ENCODE results near the gene TAF13. TPM values are rescaled to one million over a fixed set of nuclear protein-coding genes. Genes with fewer than 3 reads are reported as not detected.
A peak's percentile ranks its signal among the peaks of the same experiment; 100 is the strongest.
"Not testable (repeated sequence)": the region's sequence is repeated elsewhere in the genome, so short reads cannot be mapped to it uniquely, and the experiment has no call there.

The TAF13 gene
- total RNA-seq, 1 donor from 2014 or later: 47.7 TPM

DNA sequence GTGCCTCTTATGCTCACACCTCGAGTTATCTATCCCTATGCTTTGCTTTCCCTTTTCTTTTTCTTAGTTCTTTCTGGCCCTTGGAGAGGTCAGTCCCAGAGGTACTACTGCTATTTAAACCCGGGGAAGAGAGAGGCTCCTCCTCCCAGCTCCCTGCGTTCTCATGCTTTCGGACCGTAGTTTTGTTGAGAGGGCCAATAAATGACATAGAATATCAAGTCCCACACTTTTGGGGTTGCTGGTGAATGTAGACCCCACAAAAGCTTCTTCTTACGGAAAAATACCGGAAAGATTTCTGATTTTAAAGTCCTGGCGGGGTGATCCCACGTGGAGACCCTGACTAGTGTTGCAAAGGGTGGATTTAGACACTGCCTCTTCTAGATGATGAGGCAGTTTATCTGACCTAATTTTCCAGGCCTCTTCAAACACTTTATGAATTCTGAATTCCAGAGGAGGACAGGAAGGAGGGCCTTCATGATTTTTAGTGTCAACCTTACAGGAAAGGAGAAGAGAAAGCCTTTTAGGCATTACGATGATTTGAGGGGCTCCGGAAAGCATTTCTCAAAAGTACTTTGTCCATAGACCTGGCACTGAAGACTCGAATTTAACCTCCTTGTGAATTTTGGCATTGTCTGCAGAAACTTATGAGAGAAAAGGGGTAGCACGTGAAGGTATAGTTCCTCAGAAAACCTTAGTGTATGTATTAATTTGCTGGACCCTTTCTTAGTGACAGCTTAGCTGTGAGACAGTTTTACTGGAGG lies 15.5 kb upstream of the TAF13 start:
- ATAC-seq: peak; percentile 56

DNA sequence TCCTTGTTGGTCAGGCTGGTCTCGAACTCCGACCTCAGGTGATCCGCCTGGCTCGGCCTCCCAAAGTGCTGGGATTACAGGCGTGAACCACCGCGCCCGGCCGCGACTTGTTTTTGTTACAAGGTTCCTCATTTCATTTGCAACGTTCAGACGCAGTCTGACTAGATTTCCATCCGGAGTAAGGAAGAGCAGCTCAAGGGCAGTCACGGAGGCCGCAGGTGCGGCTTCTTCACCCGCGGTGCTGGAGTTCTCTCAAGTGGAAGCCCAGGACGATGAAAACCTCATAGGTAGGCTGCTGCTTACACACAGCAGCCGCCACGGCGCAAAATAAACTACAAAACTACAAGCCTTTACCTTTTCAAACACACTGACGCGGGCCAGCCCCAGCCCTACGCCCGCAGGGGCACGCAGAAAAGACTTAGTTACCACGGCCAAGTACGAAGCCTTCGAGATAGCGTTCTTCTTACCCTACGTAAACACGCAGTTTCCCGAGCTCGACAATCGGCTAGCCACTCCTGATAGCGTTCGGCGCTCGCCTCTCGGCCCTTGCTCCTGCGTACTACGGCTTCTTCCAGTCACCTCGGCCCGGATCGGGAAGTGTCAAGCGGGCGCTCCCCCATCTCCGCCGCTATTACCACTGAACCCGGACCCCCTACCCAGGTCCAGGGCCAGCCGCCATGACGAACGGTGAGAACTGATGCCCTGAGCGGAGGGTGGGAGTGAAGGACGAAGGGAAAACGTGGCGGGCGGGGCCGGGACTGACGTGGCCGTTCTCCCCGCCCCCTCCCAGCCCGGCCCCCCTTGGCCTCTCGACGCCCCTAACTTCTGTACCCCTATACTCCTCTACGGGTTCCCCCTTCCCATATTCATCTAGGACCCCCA lies 14.6 kb upstream of the TAF13 start, which contains the start of gene TMEM167B:
TSS of gene TMEM167B (plus strand) at position 569 of the 882 bp plus-strand sequence. CDS start at position 678, 109 bp downstream.
- ATAC-seq: peak; percentile 97

DNA sequence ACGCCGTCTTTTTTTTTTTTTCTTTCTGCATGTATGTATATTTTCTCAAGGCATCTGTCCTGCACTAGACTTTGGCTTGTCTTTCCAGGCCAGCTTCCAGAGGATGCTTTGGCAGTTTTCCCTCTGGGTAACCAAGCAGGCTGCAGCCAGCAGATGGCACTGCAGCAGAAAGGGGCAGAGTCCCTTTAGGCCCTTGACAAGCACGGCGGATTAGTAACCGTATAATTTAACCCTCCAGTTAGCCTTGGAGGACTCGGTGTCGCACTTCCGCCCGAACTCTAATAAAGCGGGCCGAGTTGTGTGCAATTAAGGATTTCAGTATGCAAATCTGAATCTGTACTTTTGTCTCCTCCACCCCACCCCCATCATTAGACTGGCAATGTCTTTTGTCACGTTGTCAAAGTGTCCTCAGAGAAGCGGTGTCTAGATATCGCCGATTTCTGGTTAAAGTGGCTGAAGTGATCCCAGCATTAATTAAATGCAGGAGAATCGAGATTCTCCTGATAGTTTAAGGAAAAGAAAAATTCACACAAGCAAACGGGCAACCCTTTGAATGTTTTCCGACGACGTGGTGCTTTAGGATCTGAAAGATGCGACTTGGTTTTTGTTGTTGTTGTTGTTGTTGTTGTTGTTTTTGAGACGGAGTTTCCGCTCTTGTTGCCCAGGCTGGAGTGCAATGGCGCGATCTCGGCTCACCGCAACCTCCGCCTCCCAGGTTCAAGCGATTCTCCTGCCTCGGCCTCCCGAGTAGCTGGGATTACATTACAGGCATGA lies 13.6 kb upstream of the TAF13 start:
- ATAC-seq: peak; percentile 29

DNA sequence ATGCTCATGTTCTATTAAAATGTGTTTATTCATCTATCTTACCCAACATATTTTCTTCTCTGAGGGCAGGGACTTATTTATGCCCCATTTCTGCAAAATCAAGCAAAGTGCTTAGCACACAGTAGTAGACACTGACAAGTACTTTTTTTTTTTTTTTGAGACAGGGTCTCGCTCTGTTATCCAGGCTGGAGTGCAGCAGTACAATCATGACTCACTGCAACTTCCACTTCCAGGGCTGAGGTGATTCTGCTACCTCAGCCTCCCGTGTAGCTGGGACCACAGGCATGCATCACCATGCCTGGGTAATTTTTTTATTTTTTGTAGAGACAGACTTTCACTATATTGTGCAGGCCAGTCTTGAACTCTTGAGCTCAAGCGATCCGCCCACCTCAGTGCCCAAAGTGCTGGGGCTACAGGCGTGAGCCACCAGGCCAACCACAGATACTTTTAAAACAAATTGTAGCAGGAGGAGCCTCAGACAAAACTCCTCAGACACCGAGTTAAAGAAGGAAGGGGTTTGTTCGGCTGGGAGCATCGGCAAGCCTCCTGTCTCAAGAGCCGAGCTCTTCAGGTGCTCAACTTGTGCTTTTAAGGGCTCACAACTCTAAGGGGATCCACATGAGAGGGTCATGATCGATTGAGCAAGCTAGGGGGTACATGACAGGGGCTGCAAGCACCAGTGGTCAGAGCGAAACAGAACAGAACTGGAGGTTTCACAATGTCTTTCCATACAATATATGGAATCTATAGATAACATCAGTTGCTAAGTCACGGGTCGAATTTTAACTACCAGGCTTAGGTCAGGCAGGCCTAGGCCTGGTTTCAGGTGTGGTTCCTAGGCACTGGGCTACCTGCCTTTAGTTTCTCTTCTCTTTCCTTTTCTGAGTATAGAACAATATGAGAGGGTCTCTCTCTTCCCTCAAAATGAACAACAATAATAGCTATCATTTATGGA lies 9.0 kb upstream of the TAF13 start:
- no peak for ATAC-seq

DNA sequence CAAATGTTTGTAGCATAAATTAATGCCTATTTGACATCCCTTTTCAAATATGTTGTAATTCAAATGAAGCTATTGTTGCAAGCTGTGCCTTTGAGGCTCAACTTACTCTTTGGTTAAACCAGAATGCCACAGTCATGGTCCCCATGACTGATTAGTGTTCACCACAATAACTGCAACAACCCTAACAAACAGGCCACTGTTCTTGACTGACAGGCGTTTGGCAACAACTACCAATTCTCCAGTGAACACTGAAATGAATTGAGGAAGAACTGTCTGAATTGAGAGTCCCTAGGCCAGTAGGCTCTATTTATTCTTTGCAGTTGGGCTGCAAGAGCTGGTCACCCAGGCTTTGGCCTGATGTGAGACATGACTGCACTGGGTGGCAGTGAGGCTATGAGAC lies 8.1 kb upstream of the TAF13 start:
- no peak for ATAC-seq

DNA sequence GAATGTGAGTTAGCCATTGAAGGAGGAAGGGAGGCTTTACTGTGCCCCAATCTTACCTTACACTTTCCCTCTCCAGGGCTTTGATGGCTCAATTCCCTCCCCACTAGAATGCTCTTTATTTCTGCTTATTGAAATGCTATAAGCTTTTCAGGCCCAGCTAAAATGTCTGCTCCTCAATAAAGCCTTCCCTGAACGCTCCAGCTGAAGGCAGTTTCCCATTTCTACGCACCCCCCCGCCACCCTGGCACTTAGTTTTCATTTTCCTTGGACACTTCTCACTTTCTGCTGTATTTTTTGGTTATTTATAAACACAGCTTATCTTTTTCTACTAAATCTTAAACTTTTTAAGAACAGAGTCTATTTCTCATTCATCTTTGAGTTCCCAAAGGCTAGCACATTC lies 7.7 kb upstream of the TAF13 start:
- ATAC-seq: no peak

DNA sequence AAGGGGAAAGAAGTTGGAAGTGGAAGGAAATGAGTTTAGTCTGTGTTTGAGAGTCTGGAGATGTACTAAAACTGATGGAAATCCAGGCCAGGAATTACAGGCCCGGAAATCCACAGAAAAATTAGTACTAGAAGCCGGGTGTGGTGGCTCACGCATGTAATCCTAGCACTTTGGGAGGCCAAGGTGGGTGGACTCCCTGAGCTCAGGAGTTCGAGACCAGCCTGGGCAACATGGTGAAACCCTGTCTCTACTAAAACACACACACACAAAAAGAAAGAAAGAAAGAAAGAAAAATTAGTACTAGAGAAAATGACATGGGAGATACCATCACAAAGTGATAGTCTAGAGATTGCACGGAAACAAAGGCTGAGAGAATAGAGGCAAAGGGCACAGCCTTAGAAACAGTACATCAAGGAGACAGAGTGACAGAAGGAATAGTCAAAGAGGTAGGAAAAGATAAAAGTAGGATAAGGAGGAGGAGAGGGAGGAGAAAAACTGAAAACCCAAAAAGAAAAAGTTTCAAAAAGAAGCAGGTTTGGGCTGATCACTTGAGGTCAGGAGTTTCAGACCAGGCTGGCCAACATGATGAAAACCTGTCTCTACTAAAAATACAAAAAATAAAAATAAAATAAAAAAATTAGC lies 4.8 kb upstream of the TAF13 start:
- no peak for ATAC-seq

DNA sequence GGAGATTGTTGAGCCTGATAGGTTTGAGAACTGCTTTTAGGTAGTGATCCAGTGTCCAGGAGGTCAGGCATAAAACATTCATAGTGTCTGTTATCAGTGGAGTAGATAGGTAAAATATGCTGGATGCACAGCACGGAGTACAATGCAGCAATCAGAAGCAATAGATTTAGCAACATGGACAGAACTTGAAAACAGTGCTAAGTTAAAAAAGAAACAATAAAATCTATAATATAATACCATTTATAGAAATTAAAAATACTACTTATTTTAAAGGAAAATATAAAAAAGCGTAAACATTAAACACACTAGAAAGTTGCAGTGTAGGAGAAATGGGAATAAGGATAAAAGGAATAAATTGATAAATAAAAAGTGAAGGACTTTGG lies 3.4 kb upstream of the TAF13 start:
- no peak for ATAC-seq

DNA sequence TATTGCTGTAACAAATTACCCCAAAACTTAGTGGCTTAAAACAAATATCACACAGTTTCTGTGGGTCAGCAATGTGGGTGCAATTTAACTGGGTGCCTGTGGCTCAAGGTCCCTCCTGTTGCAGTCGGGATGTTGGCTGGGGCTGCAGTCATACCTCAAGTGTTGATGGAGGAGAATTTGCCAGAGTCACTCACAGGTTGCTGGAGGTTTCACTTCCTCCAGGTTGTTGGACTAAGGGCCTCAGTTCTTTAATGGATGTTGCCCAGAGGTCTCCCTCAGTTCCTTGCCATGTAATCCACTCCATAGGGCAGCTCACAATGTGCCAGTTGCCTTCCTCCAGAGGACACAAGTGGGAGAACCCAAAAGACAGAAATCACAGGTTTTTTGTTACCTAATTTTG lies 2.5 kb upstream of the TAF13 start:
- ATAC-seq: no peak

DNA sequence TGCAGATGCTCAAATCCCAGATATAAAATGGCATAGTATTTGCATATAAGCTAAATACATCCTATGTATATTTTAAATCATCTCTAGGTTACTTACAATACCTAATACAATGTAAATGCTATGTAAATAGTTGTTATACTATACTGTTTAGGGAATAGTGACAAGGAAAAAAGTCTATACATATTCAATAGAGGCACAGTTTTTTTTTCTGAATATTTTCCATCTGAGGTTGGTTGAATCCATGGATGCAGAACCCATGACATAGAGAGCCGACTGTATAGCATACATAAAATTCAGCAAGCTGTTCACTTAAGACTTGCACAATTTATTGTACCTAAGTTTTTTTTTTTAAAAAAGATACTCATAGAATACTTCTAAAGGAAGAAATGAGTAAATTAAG lies 6.5 kb downstream of the TAF13 start:
- no peak for ATAC-seq

DNA sequence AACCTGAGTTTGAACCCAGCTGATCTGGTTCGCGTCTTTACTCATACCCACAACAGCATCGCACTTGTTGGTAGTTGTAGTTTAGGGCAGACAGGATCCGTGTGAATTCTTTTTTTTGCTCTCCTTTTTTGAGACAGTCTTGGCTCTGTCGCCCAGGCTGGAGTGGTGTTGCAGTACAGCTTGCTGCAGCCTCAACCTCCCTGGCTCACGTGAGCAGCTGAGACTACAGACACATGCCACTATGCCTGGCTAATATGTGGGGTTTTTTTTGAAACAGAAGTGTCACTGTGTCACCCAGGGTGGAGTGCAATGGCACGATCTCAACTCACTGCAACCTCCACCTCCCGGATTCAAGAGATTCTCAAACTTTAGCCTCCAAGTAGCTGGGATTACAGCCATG lies 7.9 kb downstream of the TAF13 start:
- ATAC-seq: no peak

DNA sequence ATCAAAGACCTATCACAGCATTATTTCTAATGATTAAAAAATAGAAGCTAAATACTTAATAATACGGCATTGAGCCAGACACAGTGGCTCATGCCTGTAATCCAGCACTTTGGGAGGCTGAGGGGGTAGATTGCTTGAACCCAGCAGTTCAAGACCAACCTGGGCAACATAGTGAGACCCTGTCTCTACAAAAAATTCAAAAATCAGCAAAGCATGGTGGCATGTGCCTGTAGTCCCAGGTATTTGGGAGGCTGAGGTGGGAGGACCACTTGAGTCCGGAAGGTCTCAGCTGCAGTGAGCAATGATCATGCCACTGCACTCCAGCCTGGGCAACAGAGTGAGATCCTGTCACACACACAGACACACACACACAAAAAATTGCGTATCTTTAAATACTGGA lies 10.7 kb downstream of the TAF13 start:
- no peak for ATAC-seq

DNA sequence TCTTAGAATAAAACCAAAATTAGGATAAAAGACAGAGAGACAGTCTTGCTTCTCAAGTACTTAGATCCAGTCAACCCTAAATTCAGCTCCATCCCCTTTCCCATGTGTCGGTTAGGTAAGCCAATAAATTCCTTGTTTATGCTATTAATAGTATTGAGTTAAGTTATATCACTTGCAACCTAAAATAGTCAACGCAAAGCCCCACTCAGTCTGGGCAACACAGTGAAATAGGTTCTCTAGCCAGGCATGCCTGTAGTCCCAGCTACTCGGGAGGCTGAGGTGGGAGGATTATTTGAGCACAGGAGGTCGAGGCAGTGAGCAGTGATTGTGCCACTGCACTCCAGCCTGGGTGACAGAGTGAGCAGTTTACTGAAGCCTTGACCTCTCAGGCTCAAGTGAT lies 14.6 kb downstream of the TAF13 start:
- ATAC-seq: no peak

DNA sequence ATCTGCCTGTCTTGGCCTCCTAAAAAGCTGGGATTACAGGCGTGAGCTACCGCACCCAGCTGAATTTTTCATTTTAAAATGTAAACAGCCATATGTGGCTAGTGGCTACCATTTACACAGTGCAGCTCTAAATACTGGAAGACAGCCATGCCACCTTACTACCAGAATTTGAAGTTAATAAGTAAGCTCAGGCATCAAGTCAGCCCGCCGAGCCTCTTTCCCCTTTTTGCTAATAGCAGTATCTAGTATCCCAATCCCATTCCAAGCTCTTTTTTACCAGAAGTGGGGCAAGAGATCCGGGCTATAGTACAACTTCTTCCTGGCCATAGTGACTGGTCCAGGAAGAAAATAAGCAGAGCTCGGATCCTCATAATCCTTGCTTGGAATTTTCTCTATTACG lies 15.1 kb downstream of the TAF13 start:
- no peak for ATAC-seq

DNA sequence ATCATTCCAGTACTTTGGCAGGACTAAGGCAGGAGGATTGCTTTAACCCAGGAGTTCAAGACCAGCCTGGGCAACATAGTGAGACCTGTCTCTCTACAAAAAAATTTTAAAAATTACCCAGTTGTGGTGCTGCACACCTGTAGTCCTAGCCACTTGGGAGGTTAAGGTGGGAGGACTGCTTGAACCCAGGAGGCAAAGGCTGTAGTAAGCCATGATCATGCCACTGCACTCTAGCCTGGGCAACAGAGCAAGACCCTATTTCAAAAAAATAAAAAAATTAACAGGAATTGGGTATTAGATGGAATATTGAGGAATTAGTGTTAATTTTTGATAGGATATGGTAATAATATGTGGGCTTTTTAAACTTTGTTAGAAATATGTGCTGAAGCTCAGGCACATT lies 16.8 kb downstream of the TAF13 start:
- ATAC-seq: no peak

DNA sequence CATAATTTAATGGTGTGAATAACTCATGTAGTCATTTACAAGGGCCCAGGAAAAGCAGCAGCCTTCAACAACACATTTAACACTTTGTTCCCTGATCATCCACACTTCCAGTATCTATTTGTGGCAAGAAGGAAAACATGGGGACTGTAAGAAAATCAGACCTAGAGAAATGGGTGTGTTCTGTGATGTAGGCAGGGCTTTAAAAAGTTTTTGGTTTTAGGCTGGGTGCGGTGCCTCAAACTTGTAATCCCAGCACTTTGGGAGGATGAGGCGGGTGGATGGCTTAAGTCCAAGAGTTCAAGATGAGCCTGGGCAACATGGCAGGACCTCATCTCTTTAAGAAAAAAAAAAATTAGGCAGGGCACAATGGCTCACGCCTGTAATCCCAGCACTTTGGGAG lies 19.7 kb downstream of the TAF13 start:
- ATAC-seq: peak; percentile 79

DNA sequence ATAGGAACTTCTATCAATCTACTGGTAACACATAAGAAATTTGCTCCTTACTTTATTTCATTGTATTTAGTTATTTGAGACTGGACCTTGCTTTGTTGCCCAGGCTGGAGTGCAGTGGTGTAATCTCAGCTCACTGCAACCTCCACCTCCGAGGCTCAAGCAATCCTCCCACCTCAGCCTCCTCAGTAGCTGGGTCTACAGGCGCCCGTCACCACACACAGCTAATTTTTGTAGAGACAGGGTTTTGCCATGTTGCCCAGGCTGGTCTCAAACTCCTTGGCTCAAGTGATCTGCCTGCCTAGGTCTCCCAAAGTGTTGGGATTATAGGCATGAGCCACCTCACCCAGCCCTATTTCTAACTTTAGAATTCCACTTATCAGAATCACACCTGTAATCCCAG lies 23.7 kb downstream of the TAF13 start:
- not testable (repeated sequence) for ATAC-seq

DNA sequence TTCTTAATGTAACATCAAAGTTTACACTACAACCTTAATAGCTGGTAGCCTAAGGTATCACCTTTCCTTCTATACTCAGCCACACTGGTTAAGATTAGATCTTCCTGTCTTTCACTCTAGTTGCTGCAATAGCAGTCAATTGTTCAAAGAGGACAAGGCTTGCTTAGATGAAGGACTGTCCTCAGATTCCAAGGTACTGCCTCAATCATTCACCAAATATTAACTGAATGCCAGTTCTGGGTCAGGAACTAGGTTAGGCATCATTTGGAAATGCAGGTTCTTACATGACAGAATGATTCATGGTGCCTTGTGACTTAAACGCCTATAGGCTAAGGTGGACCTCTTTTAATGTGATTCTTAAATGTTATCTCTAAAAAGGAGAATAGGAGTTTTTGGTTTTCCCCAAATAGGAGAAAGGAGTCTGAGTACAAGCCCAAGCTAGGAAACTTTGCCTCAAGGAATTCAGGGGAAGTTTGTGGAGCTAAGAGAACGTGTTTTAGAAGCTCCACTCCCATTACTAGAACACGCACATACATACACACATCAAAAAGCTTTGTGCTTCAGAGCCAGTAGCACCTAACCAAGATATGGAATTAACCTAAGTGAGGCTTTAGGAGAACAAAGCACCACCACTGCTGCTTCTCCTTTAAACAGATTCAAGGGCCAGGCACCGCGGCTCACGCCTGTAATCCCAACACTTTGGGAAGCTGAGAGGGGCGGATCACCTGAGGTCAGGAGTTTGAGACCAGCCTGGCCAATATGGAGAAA lies 25.4 kb downstream of the TAF13 start:
- ATAC-seq: peak; percentile 95

DNA sequence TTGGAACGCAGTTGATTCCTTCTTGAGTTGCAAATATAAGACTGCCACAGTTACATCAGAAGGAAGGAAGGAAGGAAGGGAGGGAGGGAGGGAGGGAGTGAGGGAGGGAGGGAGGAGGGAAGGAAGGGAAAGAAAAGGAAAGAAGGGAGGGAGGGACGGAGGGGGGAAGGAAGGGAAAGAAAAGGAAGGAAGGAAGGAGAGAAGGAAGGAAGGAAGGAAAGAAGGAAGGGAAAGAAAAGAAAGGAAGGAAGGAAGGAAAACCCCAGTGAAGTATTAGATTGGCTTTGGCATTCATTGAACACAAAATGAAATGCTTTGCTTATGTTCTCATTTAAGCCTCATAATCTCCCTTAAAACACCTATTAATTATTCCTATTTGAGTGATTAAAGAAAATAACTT lies 27.5 kb downstream of the TAF13 start:
- ATAC-seq: no peak

DNA sequence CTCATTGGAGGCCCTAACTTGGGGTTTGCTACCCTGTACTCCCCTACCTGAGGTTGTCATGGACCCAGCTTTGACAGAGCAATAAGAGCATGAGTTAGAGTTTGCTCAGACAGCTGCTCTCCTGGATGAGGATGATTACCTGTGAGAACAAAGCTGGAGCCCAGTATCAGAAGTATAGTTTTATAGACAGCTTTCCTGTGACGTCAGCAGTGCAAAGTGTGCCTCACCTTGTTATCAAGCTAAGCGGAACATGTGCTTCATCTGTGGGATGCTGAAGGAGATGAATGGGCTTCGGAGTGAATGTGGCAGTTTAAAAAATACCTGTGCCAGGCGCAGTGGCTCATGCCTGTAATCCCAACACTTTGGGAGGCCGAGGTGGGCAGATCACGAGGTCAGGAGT lies 28.5 kb downstream of the TAF13 start:
- ATAC-seq: no peak

DNA sequence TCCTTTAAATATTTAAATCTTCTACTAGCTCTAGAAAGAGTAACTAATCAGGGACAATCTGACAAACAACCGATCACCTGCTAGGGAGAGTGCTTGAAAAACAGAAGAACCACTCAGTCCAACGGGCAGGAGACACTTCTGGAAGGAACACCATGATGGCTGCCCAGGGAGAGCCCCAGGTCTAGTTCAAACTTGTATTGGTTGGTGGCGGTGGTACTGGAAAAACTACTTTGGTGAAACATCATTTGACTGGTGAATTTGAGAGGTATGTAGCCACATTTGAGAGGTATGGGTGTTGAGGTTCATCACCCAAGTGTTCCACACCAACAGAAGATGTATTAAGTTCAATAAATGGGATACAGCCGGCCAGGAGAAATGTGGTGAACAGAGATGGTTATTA lies 29.1 kb downstream of the TAF13 start:
- ATAC-seq: peak; percentile 31
